HepG2 (cell line): Measurements from ENCODE around the gene PPP2R5B. TPM values are rescaled to one million over a fixed set of nuclear protein-coding genes. Genes with fewer than 3 reads are reported as not detected.

ENCODE experiments used
- CBX5 ChIP-seq: sonication (generic); formaldehyde crosslinking; IDR thresholded peaks from 2 replicates; pipeline ENCODE4 v1.4.0; 2020; ENCODE audit warnings: missing genetic modification reagents, borderline replicate concordance
- CEBPB ChIP-seq: IDR thresholded peaks from 2 replicates; pipeline ENCODE4 v1.6.1; 2011; ENCODE audit warnings: low read depth, low read length, improper control_type of control experiment, borderline replicate concordance
- DMAP1 ChIP-seq: IDR thresholded peaks from 2 replicates; pipeline ENCODE4 v1.6.1; 2016
- GABPB1 ChIP-seq: IDR thresholded peaks from 2 replicates; pipeline ENCODE4 v1.6.1; 2016; ENCODE audit warnings: mild to moderate bottlenecking, missing genetic modification reagents, moderate library complexity, missing compliant biosample characterization
- GFI1 ChIP-seq: sonication (generic); formaldehyde crosslinking; IDR thresholded peaks from 2 replicates; pipeline ENCODE4 v1.5.0; 2020; ENCODE audit warnings: missing genetic modification reagents, mild to moderate bottlenecking, borderline replicate concordance
- KAT8 ChIP-seq: IDR thresholded peaks from 2 replicates; pipeline ENCODE4 v1.6.1; 2016; ENCODE audit warnings: missing genetic modification reagents, missing compliant biosample characterization
- MAFK ChIP-seq, 2 experiments: IDR thresholded peaks in 1 of 2; conservative IDR thresholded peaks in 1 of 2; 2 replicates each; pipeline ENCODE4 v1.6.1; 2011; ENCODE audit warnings: improper control_type of control experiment in 2 of 2, low read length in 2 of 2
- NFKB2 ChIP-seq: sonication (generic); formaldehyde crosslinking; IDR thresholded peaks from 2 replicates; pipeline ENCODE4 v1.4.0; 2020; ENCODE audit warnings: missing genetic modification reagents, borderline replicate concordance
- PHF8 ChIP-seq: sonication (generic); formaldehyde crosslinking; IDR thresholded peaks from 2 replicates; pipeline ENCODE4 v1.5.0; 2020; ENCODE audit warnings: missing genetic modification reagents
- PRMT3 ChIP-seq: sonication (generic); formaldehyde crosslinking; IDR thresholded peaks from 2 replicates; pipeline ENCODE4 v1.8.1; 2022; ENCODE audit warnings: low read depth, mild to moderate bottlenecking, moderate library complexity, missing genetic modification reagents, borderline replicate concordance
- SAP130 ChIP-seq: IDR thresholded peaks from 2 replicates; pipeline ENCODE4 v1.6.1; 2016; ENCODE audit warnings: low read depth
- SP2 ChIP-seq: sonication (generic); formaldehyde crosslinking; IDR thresholded peaks from 2 replicates; pipeline ENCODE4 v1.5.1; 2020; ENCODE audit warnings: mild to moderate bottlenecking, missing genetic modification reagents
- XBP1 ChIP-seq: sonication (generic); formaldehyde crosslinking; IDR thresholded peaks from 2 replicates; pipeline ENCODE4 v1.5.0; 2020; ENCODE audit warnings: missing genetic modification reagents
- ZNF205 ChIP-seq: IDR thresholded peaks from 2 replicates; pipeline ENCODE4 v1.6.1; 2018; ENCODE audit warnings: missing biosample characterization, missing genetic modification reagents
- ZNF382 ChIP-seq: sonication (generic); formaldehyde crosslinking; IDR thresholded peaks from 2 replicates; pipeline ENCODE4 v1.5.0; 2020; ENCODE audit warnings: missing genetic modification reagents, mild to moderate bottlenecking, borderline replicate concordance
- ZNF468 ChIP-seq: sonication (generic); formaldehyde crosslinking; IDR thresholded peaks from 2 replicates; pipeline ENCODE4 v1.8.0; 2022; ENCODE audit warnings: mild to moderate bottlenecking, moderate library complexity, missing genetic modification reagents
- ZNF564 ChIP-seq: sonication (generic); formaldehyde crosslinking; IDR thresholded peaks from 2 replicates; pipeline ENCODE4 v1.8.1; 2023; ENCODE audit warnings: mild to moderate bottlenecking, missing genetic modification reagents
- polyA plus RNA-seq, 8 experiments: library from polyadenylated mRNA; depleted of rRNA in 3 of 8; stranded (reverse) in 7 of 8; unstranded in 1 of 8; fragments of >200 nt; fragmentation: Illumina TruSeq in 4 of 8; extraction: Trizol in 4 of 8; gene quantifications; 2 replicates each; pipeline versions ENCODE4 v1.2.1 to v1.2.3, GENCODE V29; 2011 to 2016; ENCODE audit warnings: low read depth in 4 of 8, missing spikeins in 1 of 8, mixed read lengths in 1 of 8; ENCODE audit not compliant: insufficient read depth in 1 of 8
- total RNA-seq, 5 experiments: library from RNA; depleted of rRNA; stranded (reverse); fragments of >200 nt; fragmentation: Illumina TruSeq; extraction: Trizol; gene quantifications; 2 replicates each; pipeline ENCODE4 v1.2.3, GENCODE V29; 2016; ENCODE audit warnings: low read depth in 1 of 5
- TF ChIP-seq, protein P1 (sequence below): sonication (generic); formaldehyde crosslinking; IDR thresholded peaks from 2 replicates; pipeline ENCODE4 v1.4.0; 2020; ENCODE audit warnings: mild to moderate bottlenecking, missing genetic modification reagents
- TF ChIP-seq, protein P2 (sequence below): sonication (generic); formaldehyde crosslinking; IDR thresholded peaks from 2 replicates; pipeline ENCODE4 v1.8.0; 2022; ENCODE audit warnings: mild to moderate bottlenecking, missing genetic modification reagents; ENCODE audit not compliant: insufficient replicate concordance
- TF ChIP-seq, protein P3 (sequence below): sonication (generic); formaldehyde crosslinking; IDR thresholded peaks from 2 replicates; pipeline ENCODE4 v1.5.0; 2020; ENCODE audit warnings: mild to moderate bottlenecking, missing genetic modification reagents
- TF ChIP-seq, protein P4 (sequence below): IDR thresholded peaks from 2 replicates; pipeline ENCODE4 v1.6.1; 2016; ENCODE audit warnings: mild to moderate bottlenecking, missing biosample characterization, missing genetic modification reagents
- TF ChIP-seq, protein P5 (sequence below): sonication (generic); formaldehyde crosslinking; IDR thresholded peaks from 2 replicates; pipeline ENCODE4 v1.4.0; 2020; ENCODE audit warnings: mild to moderate bottlenecking, missing genetic modification reagents

PPP2R5B gene
- total and polyA plus RNA-seq, 2 of the 13 experiments (the other 11 are each of a cell fraction or from before 2014, with no cell fraction given): 2.3 to 8.3 TPM

DNA sequence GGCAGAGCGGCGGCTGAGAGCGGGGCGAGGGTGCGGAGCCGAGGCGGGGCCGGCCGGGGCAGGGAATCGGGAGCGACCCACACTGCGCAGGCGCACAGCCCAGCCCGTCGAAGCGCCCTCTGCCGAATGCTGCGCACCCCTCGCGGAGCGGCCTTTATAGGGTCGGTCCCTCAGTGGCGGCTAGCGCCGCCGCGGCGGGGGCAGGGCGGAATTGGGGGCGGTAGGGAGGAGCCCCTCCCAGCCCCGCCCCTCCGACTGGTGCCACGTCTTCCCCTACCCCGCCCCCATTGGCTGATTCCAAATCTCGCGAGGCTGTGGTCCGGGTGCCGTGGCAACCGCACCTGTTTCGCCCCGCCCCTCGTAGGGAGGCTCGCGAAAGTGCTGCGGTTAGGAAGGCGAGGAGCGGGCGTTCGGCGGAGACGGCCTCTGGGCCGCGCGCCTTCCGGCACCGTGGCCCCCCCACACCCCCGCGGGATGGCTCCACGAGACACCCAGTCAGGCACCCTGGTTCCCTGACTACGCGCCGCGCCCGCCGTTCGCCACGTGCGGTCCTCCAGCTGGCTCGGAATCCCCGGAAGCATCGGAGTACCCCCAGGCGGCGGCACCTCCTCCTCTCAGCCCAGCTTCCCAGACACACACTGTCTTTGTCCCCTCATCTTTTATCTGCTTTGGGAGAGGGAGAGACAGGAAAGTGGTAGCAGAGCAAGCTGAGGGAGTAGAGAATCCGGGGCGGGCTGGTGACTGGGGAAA is 45.8 kb upstream of the PPP2R5B start, which contains the start of gene EHD1 (continued):
- TF ChIP-seq PHF8: peak; percentile 89
- peak; percentile 79 for TF ChIP-seq GABPB1 (CRISPR knock-in tag)
- peak; percentile 62 for TF ChIP-seq KAT8
- TF ChIP-seq, protein P1, sequence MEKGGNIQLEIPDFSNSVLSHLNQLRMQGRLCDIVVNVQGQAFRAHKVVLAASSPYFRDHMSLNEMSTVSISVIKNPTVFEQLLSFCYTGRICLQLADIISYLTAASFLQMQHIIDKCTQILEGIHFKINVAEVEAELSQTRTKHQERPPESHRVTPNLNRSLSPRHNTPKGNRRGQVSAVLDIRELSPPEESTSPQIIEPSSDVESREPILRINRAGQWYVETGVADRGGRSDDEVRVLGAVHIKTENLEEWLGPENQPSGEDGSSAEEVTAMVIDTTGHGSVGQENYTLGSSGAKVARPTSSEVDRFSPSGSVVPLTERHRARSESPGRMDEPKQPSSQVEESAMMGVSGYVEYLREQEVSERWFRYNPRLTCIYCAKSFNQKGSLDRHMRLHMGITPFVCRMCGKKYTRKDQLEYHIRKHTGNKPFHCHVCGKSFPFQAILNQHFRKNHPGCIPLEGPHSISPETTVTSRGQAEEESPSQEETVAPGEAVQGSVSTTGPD (CRISPR knock-in tag): 0 out of 2 replicates have a peak, but pooled peaks have one; percentile 32
- 0 out of 2 replicates have a peak, but pooled peaks have one; percentile 10 for TF ChIP-seq ZNF564
- TF ChIP-seq ZNF205 (CRISPR knock-in tag): peak; percentile 88; the same call in 1 of the 2 replicates
- TF ChIP-seq, protein P2, sequence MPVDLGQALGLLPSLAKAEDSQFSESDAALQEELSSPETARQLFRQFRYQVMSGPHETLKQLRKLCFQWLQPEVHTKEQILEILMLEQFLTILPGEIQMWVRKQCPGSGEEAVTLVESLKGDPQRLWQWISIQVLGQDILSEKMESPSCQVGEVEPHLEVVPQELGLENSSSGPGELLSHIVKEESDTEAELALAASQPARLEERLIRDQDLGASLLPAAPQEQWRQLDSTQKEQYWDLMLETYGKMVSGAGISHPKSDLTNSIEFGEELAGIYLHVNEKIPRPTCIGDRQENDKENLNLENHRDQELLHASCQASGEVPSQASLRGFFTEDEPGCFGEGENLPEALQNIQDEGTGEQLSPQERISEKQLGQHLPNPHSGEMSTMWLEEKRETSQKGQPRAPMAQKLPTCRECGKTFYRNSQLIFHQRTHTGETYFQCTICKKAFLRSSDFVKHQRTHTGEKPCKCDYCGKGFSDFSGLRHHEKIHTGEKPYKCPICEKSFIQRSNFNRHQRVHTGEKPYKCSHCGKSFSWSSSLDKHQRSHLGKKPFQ (CRISPR knock-in tag): peak; percentile 14
- TF ChIP-seq, protein P3, sequence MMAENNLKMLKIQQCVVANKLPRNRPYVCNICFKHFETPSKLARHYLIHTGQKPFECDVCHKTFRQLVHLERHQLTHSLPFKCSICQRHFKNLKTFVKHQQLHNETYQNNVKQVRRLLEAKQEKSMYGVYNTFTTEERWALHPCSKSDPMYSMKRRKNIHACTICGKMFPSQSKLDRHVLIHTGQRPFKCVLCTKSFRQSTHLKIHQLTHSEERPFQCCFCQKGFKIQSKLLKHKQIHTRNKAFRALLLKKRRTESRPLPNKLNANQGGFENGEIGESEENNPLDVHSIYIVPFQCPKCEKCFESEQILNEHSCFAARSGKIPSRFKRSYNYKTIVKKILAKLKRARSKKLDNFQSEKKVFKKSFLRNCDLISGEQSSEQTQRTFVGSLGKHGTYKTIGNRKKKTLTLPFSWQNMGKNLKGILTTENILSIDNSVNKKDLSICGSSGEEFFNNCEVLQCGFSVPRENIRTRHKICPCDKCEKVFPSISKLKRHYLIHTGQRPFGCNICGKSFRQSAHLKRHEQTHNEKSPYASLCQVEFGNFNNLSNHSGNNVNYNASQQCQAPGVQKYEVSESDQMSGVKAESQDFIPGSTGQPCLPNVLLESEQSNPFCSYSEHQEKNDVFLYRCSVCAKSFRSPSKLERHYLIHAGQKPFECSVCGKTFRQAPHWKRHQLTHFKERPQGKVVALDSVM (CRISPR knock-in tag): peak; percentile 11; the same call in 1 of the 2 replicates
- peak; percentile 95 for TF ChIP-seq SAP130 (CRISPR knock-in tag)
- TF ChIP-seq ZNF382 (CRISPR knock-in tag): no peak
- no peak for TF ChIP-seq XBP1 (CRISPR knock-in tag)
- TF ChIP-seq, protein P4, sequence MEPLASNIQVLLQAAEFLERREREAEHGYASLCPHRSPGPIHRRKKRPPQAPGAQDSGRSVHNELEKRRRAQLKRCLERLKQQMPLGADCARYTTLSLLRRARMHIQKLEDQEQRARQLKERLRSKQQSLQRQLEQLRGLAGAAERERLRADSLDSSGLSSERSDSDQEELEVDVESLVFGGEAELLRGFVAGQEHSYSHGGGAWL (CRISPR knock-in tag): peak; percentile 72; the same call in 1 of the 2 replicates
- TF ChIP-seq MAFK (conservative IDR thresholded peaks at IDR 0.05 in 1 of 2, IDR thresholded peaks at IDR 0.05 in 1 of 2; ENCODE audit: low read length in 2 of 2): no peak
- TF ChIP-seq DMAP1 (CRISPR knock-in tag): peak; percentile 90
- TF ChIP-seq NFKB2: peak; percentile 61; the same call in 1 of the 2 replicates
- TF ChIP-seq, protein P5, sequence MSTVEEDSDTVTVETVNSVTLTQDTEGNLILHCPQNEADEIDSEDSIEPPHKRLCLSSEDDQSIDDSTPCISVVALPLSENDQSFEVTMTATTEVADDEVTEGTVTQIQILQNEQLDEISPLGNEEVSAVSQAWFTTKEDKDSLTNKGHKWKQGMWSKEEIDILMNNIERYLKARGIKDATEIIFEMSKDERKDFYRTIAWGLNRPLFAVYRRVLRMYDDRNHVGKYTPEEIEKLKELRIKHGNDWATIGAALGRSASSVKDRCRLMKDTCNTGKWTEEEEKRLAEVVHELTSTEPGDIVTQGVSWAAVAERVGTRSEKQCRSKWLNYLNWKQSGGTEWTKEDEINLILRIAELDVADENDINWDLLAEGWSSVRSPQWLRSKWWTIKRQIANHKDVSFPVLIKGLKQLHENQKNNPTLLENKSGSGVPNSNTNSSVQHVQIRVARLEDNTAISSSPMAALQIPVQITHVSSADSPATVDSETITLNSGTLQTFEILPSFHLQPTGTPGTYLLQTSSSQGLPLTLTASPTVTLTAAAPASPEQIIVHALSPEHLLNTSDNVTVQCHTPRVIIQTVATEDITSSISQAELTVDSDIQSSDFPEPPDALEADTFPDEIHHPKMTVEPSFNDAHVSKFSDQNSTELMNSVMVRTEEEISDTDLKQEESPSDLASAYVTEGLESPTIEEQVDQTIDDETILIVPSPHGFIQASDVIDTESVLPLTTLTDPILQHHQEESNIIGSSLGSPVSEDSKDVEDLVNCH: no peak
- TF ChIP-seq CBX5 (CRISPR knock-in tag): no peak; the same call in 1 of the 2 replicates
- no peak; the same call in 1 of the 2 replicates for TF ChIP-seq GFI1 (CRISPR knock-in tag)
- no peak for TF ChIP-seq ZNF468 (CRISPR knock-in tag)
- TF ChIP-seq PRMT3: peak; percentile 15; the same call in 1 of the 2 replicates
- TF ChIP-seq CEBPB: no peak
- TF ChIP-seq SP2: peak; percentile 69
